NOMO-1 (cell line): Measurements from ENCODE around the gene CCDC90B.
"Not testable (repeated sequence)": the region's sequence is repeated elsewhere in the genome, so short reads cannot be mapped to it uniquely, and the experiment has no call there.

ENCODE experiments used
- DNase-seq, 2 experiments: peaks; one replicate each; lab custom pipeline; 2025; ENCODE audit not compliant: unreplicated experiment in 2 of 2; lab: John Stamatoyannopoulos, UW

Gene CCDC90B, protein sequence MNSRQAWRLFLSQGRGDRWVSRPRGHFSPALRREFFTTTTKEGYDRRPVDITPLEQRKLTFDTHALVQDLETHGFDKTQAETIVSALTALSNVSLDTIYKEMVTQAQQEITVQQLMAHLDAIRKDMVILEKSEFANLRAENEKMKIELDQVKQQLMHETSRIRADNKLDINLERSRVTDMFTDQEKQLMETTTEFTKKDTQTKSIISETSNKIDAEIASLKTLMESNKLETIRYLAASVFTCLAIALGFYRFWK

GRCh38 chr11:83285771-83286528 lies at the start of gene CCDC90B:
Gene CCDC90B (minus strand): TSS chr11:83286367. CDS start chr11:83285972, 395 bp downstream.
- DNase-seq = peak; percentile 96 to 97

DNA sequence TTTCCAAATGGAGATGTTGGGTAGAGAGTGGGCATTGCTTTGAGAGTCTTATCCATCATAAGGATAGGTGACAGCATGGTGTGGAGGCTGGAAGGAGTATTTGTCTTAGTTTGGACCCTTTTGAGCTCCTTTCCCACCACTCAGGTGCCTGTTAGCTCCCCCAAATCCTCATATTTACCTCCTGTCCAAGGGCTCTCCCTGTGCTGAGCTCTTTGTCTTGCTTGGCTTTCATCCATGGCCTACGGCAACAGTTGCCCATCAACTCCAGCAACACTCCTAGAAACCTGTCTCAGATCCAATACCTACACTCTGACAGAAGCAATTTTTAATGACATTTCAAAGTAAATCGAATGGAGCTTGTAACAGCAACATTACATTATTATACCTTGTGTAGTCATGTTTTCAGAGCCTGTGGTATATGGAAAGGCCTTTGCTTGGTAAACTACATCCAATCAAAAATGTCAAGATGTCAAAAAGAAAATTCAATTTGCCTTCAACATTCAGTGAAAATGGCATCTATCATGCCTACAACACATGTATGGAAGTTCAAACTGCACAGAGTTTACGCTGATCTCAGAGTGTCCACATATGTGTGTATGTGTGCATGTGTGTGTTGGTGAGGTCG lies 49.4 kb upstream of the CCDC90B start:
- no peak for DNase-seq

DNA sequence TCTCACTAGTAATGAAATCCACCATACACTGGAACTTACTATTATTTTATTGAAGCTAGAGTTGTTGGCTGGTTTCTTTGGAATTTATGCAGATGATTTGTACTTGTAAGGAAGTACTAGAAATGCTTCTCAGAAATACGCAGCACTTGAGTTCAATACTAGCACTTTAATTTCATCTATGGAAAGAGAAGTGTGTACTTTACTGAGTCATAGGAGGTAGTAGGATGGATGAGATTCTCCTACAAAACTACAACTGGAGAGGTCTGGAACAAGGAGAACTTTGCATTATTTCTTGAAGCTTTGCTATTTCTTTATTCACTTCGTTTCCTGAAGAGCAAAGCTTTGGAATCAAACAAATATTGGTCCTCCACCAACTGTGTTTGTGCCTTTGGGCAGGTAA lies 44.1 kb upstream of the CCDC90B start:
- DNase-seq = no peak

GRCh38 chr11:83326326-83326725 lies 40.2 kb upstream of the CCDC90B start:
- DNase-seq = no peak

DNA sequence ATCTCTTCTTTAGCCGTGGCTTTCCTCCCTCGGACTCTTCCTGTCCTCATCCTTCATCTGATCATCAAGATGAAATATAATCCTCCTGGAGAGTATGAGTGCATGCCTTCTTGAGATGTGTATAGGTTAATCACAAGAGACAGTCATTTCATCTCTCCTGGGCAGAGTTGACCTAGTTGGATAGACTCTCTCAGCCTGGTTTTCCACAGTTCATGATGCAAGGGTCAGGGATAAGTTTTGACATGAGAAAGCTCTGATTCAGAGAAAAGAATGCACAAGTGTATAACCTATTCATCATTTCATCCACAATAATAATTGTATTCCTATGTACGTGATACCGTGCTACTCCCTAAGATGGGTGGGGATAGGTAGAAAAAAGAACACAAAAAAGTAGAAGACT lies 33.2 kb upstream of the CCDC90B start:
- no peak for DNase-seq

DNA sequence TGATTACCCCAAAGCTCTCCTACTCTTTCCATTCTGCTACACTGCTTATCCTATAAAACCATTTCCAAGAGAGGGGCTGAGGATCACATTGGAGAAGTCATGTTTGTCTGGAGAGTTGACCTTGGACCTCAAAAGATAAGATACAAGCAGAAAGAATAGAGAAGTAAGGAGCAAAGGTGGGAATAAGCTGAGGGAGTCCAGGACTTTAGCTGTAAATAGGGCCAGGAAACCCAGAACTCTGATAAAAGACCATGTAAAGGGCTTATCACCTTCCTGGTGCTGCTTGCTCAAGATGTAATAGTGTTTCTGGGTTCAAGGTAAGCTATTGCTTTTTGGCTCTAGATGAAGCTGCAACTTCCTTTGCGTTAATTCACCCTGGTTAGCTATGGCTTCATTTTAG lies 32.8 kb upstream of the CCDC90B start:
- no peak for DNase-seq

GRCh38 chr11:83317757-83318690 lies 31.9 kb upstream of the CCDC90B start:
- DNase-seq = no peak

- DNase-seq = not testable (repeated sequence)
These were observed 30.7 kb upstream of the CCDC90B start for GRCh38 chr11:83316897-83317268.

GRCh38 chr11:83316143-83316896 lies 30.2 kb upstream of the CCDC90B start:
- DNase-seq = not testable (repeated sequence)

DNA sequence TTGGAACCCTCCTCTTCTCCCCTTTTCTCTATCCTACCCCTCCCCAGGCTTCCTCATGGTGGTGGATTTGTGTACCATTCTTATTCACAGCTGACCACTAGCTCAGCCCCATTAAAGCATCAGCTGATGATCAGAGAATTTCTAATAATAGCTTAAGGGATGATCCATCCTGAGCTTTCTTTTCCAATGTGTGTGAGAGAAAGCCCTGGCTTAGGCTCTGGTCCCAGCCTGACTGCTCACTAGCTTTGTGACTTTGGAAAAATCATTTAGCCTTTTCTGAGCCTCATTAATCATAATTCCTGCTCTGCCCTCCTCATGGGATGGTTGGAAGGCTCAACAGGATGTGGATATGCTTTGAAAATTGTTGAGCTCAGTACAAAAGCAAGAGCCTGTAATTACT lies 26.3 kb upstream of the CCDC90B start:
- no peak for DNase-seq

- DNase-seq = no peak
These were observed 25.5 kb upstream of the CCDC90B start for GRCh38 chr11:83311701-83312100.

GRCh38 chr11:83310718-83311117 lies 24.6 kb upstream of the CCDC90B start:
- DNase-seq = no peak

- DNase-seq = not testable (repeated sequence)
These were observed 22.4 kb upstream of the CCDC90B start for GRCh38 chr11:83308536-83308935.

- DNase-seq = no peak
These were observed 20.3 kb upstream of the CCDC90B start for GRCh38 chr11:83306200-83307080.

DNA sequence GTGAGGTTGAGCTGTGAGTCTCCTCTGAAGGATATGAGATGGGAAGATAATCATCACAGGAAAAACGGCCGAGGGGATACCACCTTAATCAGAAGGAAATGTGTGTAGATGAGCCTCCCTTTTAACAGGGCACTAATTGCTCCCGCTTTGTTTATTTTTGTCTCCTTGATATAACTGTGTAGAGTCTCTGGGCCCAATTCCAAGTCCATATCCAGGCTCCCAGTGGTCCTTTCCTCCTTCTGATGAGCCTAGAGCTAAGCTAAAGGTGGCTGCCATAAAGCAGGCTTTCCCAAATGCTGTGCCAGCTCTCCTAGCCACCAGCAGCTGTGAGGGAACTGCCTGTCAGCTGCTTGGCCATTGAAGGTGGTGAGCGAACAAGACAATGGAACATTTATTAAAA lies 17.1 kb upstream of the CCDC90B start:
- no peak for DNase-seq

DNA sequence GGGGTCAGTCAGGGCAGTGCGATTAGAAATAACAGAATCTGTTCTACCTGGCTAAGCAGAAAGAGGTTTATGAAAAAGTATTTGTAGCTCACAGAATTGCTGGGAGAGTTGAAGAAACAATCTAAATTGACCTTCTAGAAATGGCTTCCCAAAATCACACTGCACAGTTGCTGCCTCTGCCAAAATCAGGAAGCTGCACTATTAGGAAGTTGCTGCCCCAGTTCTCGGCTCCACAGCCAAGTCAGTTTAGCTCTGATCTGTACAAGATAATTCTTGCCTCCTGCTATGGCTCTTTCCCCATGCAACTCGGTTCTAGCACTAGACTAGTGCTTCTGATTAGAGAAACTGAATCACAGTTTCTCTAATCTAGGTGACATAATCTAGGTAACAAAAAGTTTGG lies 16.0 kb upstream of the CCDC90B start:
- peak; percentile 27 to 35 for DNase-seq

DNA sequence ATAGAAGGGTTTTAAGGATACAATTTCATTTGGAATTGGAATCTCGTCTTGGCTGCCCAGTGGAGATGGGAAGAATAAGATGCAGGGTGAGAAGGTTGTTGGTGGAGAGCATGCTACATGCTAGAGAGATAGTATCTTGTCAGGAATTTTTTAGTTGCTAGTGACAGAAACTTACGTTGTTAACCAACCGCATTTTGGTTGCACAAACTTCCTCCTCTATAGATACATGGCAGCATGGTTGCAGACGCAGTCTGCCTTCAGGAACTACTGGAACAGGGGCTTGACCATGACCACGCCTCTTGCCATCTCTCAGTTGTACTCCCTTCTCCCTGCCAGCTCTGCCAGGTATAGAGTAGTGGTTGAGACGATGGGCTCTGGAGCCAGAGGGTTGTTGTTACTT lies 13.5 kb upstream of the CCDC90B start:
- DNase-seq = peak; percentile 2 to 14

GRCh38 chr11:83294208-83294607 lies 8.0 kb upstream of the CCDC90B start:
- no peak for DNase-seq

DNA sequence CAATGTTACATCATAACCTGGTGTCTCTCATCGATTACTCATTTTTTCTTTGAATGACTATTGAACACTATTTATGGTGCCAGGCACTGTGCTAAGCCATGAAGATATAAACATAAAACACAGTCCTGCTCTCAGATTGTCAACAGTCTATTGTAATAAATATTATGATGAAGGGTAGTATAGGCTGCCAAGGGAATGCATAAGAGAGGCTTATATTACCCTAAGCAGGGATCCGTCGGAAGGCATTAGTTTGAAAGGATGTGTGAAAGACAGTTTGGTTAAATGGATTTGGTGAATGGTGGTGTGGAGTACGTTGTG lies 7.2 kb upstream of the CCDC90B start:
- no peak for DNase-seq
